K562 (cell line): ENCODE results near the gene SYNE1. TPM values are rescaled to one million over a fixed set of nuclear protein-coding genes. Genes with fewer than 3 reads are reported as not detected.

ENCODE experiments used
- ATAC-seq: fragments of 200-7000 bp; cut with Tn5 transposase; 3 replicates; pipeline ENCODE4 v1.9.1; 2020; ENCODE audit warnings: moderate library complexity
- BruUV-seq: library from RNA; stranded (reverse); fragments of 400-500 nt; replicated peaks from 2 replicates; lab custom pipeline; 2021; lab: Mats Ljungman, UMichigan
- CTCF ChIA-PET: fragments of 300-600 bp; formaldehyde crosslinking; extraction: SDS; loops from one replicate; lab custom pipeline; 2021; ENCODE audit warnings: low intra/inter-chr PET ratio; lab: Yijun Ruan, JAX
- POLR2A ChIA-PET: fragments of 300-600, 350-650 bp; sonication (Branson Sonifier 250); formaldehyde crosslinking; extraction: SDS; loops from one replicate; lab custom pipeline; 2021; ENCODE audit warnings: antibody characterized with exemption, inconsistent platforms; lab: Yijun Ruan, JAX
- DNase-seq, 4 experiments: peaks; one replicate each; pipeline versions ENCODE4 v3.0.0 to v3.0.0-alpha.2; 2011 to 2018; ENCODE audit warnings: low spot score in 3 of 4, mixed read lengths in 3 of 4; ENCODE audit errors: extremely low read depth in 1 of 4
- FAIRE-seq: peaks from 2 replicates; lab custom pipeline; 2011; peaks lifted over from hg19 to GRCh38; lab: Jason Lieb, UNC
- H2AFZ ChIP-seq: 2 replicates; pipeline ENCODE4 v1.6.0; 2011; ENCODE audit warnings: low read depth, low read length, control low read depth, inconsistent platforms
- H3K27ac ChIP-seq: fragments of 200-600 bp; 3 replicates; pipeline ENCODE4 v1.8.0; 2011; ENCODE audit warnings: low read depth, mild to moderate bottlenecking, control low read depth, inconsistent platforms, low read length, moderate library complexity, mixed read lengths; ENCODE audit errors: extremely low read depth
- H3K27me3 ChIP-seq, 2 experiments: fragments of 300-600 bp in 1 of 2; 2 replicates in 1 of 2; 3 replicates in 1 of 2; pipeline versions ENCODE4 v1.6.0 to v1.8.0; 2011; ENCODE audit warnings: inconsistent platforms in 2 of 2, low read length in 2 of 2, mild to moderate bottlenecking in 1 of 2, mixed read lengths in 1 of 2, moderate library complexity in 1 of 2; ENCODE audit not compliant: control insufficient read depth in 2 of 2, insufficient read depth in 2 of 2
- H3K36me3 ChIP-seq: fragments of 300-600 bp; 3 replicates; pipeline ENCODE4 v1.8.0; 2011; ENCODE audit warnings: mild to moderate bottlenecking, low read length, inconsistent platforms; ENCODE audit not compliant: control insufficient read depth, insufficient read depth
- H3K4me1 ChIP-seq, 2 experiments: fragments of 200-600 bp in 1 of 2; replicated peaks in 1 of 2; 2 replicates in 1 of 2; 3 replicates in 1 of 2; pipeline versions ENCODE4 v1.5.1 to v1.8.0; 2011; ENCODE audit warnings: inconsistent platforms in 2 of 2, low read length in 2 of 2, mild to moderate bottlenecking in 1 of 2, mixed read lengths in 1 of 2, moderate library complexity in 1 of 2; ENCODE audit not compliant: control insufficient read depth in 2 of 2, insufficient read depth in 2 of 2
- H3K4me2 ChIP-seq: 2 replicates; pipeline ENCODE4 v1.6.1; 2011; ENCODE audit warnings: low read length, control low read depth, inconsistent platforms, mixed read lengths; ENCODE audit not compliant: insufficient read depth
- H3K4me3 ChIP-seq: fragments of 200-600 bp; sonication (generic), shearing (Covaris generic); 2 replicates; pipeline ENCODE4 v1.5.1; 2016; ENCODE audit warnings: control low read depth, inconsistent platforms
- H3K79me2 ChIP-seq: fragments of 200-600 bp; 3 replicates; pipeline ENCODE4 v1.8.0; 2011; ENCODE audit warnings: low read length, inconsistent platforms; ENCODE audit not compliant: control insufficient read depth, insufficient read depth
- H3K9ac ChIP-seq, 2 experiments: 2 replicates each; pipeline versions ENCODE4 v1.6.0 to v1.6.1; 2011; ENCODE audit warnings: low read depth in 2 of 2, low read length in 2 of 2, control low read depth in 1 of 2, inconsistent platforms in 1 of 2, mild to moderate bottlenecking in 1 of 2, mixed read lengths in 1 of 2; ENCODE audit not compliant: insufficient read depth in 1 of 2
- H3K9me1 ChIP-seq: one replicate; pipeline ENCODE4 v1.6.0; 2011; ENCODE audit warnings: inconsistent platforms, mild to moderate bottlenecking, low read length, moderate library complexity; ENCODE audit not compliant: control insufficient read depth, insufficient read depth
- H3K9me3 ChIP-seq: replicated peaks from 2 replicates; pipeline ENCODE4 v1.5.1; 2011; ENCODE audit warnings: low read depth, low read length, inconsistent platforms; ENCODE audit not compliant: control insufficient read depth, insufficient read depth
- H4K20me1 ChIP-seq: replicated peaks from 2 replicates; pipeline ENCODE4 v1.6.1; 2011; ENCODE audit warnings: low read length, inconsistent platforms, mixed read lengths; ENCODE audit not compliant: control insufficient read depth, insufficient read depth
- ATF3 ChIP-seq, 2 experiments: fragments of 450-650 bp in 1 of 2; sonication (generic) in 1 of 2; formaldehyde crosslinking in 1 of 2; IDR thresholded peaks in 1 of 2; conservative IDR thresholded peaks in 1 of 2; 2 replicates each; pipeline versions ENCODE4 v1.6.1 to v1.8.1; 2016 to 2023; ENCODE audit warnings: mild to moderate bottlenecking in 2 of 2, moderate library complexity in 2 of 2, inconsistent platforms in 1 of 2, missing genetic modification reagents in 1 of 2
- CEBPG ChIP-seq, 3 experiments: fragments of 200-800 bp in 1 of 3; sonication (Bioruptor generic) in 1 of 3; sonication (generic) in 1 of 3; formaldehyde crosslinking in 1 of 3; IDR thresholded peaks in 2 of 3; conservative IDR thresholded peaks in 1 of 3; 2 replicates each; pipeline versions ENCODE4 v1.6.1 to v1.8.0; 2016 to 2022; ENCODE audit warnings: missing compliant biosample characterization in 2 of 3, missing genetic modification characterization in 2 of 3, mild to moderate bottlenecking in 1 of 3, missing genetic modification reagents in 1 of 3
- FOXP4 ChIP-seq: sonication (generic); formaldehyde crosslinking; IDR thresholded peaks from 2 replicates; pipeline ENCODE4 v1.8.0; 2022; ENCODE audit warnings: mild to moderate bottlenecking, missing genetic modification reagents, borderline replicate concordance
- GABPA ChIP-seq: fragments of 200-800 bp; sonication (Bioruptor generic); conservative IDR thresholded peaks from 2 replicates; pipeline ENCODE4 v1.6.1; 2016; ENCODE audit warnings: low read depth, missing genetic modification characterization, missing compliant biosample characterization
- HNRNPLL ChIP-seq: fragments of 200-400 bp; formaldehyde crosslinking; IDR thresholded peaks from 2 replicates; pipeline ENCODE4 v1.6.1; 2017; ENCODE audit warnings: low read length, low read depth, mild to moderate bottlenecking; ENCODE audit not compliant: poor library complexity, severe bottlenecking
- ILF3 ChIP-seq: fragments of 450-650 bp; IDR thresholded peaks from 2 replicates; pipeline ENCODE4 v1.6.1; 2018; ENCODE audit warnings: antibody characterized with exemption, mild to moderate bottlenecking, moderate library complexity, borderline replicate concordance
- MBD2 ChIP-seq: sonication (generic); IDR thresholded peaks from 2 replicates; pipeline ENCODE4 v1.6.1; 2016; ENCODE audit warnings: low read depth, borderline replicate concordance
- MITF ChIP-seq: IDR thresholded peaks from 2 replicates; pipeline ENCODE4 v1.6.1; 2014; ENCODE audit warnings: antibody characterized with exemption
- MXD1 ChIP-seq: fragments of 250-450 bp; sonication (Bioruptor Pico); IDR thresholded peaks from 2 replicates; pipeline ENCODE4 v1.8.0; 2021; ENCODE audit warnings: borderline replicate concordance, mild to moderate bottlenecking, moderate library complexity; ENCODE audit not compliant: poor library complexity, severe bottlenecking
- MYBL2 ChIP-seq, 2 experiments: fragments of 450-650 bp in 1 of 2; sonication (generic) in 1 of 2; formaldehyde crosslinking in 1 of 2; IDR thresholded peaks; 2 replicates each; pipeline versions ENCODE4 v1.6.1 to v1.8.1; 2017 to 2022; ENCODE audit warnings: borderline replicate concordance in 1 of 2, inconsistent platforms in 1 of 2, low read depth in 1 of 2, mild to moderate bottlenecking in 1 of 2, missing genetic modification reagents in 1 of 2, moderate library complexity in 1 of 2
- NFXL1 ChIP-seq: fragments of 450-650 bp; formaldehyde crosslinking; IDR thresholded peaks from 2 replicates; pipeline ENCODE4 v1.4.0; 2021; ENCODE audit warnings: mild to moderate bottlenecking
- PURB ChIP-seq: sonication (generic); formaldehyde crosslinking; IDR thresholded peaks from 2 replicates; pipeline ENCODE4 v1.9.0; 2021; ENCODE audit warnings: low read depth, mild to moderate bottlenecking, missing genetic modification reagents
- RAD51 ChIP-seq: fragments of 450-650 bp; IDR thresholded peaks from 2 replicates; pipeline ENCODE4 v1.7.1; 2016; ENCODE audit warnings: low read depth, mild to moderate bottlenecking, borderline replicate concordance
- TGIF2 ChIP-seq: sonication (generic); formaldehyde crosslinking; IDR thresholded peaks from 2 replicates; pipeline ENCODE4 v1.8.1; 2022; ENCODE audit warnings: mild to moderate bottlenecking, missing genetic modification reagents, moderate library complexity
- WGBS: fragments of 100-300 bp; shearing (Covaris generic); methylation state at CpG from one replicate; pipeline ENCODE4 v1.1.6; 2016; ENCODE audit warnings: low coverage, mixed read lengths; ENCODE audit not compliant: insufficient coverage; ENCODE audit errors: missing lambda C conversion rate; 5-methylcytosine and 5-hydroxymethylcytosine counted together
- in situ Hi-C: fragments of 300-500 bp; cut with MboI; formaldehyde crosslinking; loops from 4 replicates; pipeline ENCODE4 v1.15.0; 2018; ENCODE audit warnings: inconsistent platforms, mixed read lengths
- intact Hi-C: fragments of 100-400 bp; cut with micrococcal nuclease; formaldehyde crosslinking; loops from 2 replicates; pipeline ENCODE4 v1.14.2; 2022
- polyA plus RNA-seq, 8 experiments: library from polyadenylated mRNA; depleted of rRNA in 4 of 8; stranded (reverse) in 5 of 8; unstranded in 3 of 8; fragments of >200 nt; fragmentation: Nextera tagmentation in 2 of 8; fragmentation: Illumina TruSeq in 1 of 8; extraction: Ambion mirVana in 2 of 8; extraction: Trizol in 1 of 8; gene quantifications; 2 replicates each; pipeline versions ENCODE4 v1.2.1 to v1.2.3, GENCODE V29; 2011 to 2014; ENCODE audit warnings: inconsistent platforms in 1 of 8, missing spikeins in 1 of 8
- total RNA-seq, 7 experiments: library from RNA; depleted of rRNA in 6 of 7; stranded (reverse); fragments of >200 nt in 6 of 7; fragmentation: Illumina TruSeq in 2 of 7; extraction: Trizol in 2 of 7; gene quantifications; 2 replicates each; pipeline versions ENCODE4 v1.2.1 to v1.2.3, GENCODE V29; 2011 to 2021; ENCODE audit warnings: low replicate concordance in 1 of 7

Gene SYNE1
- total and polyA plus RNA-seq, 9 of the 15 experiments (the other 6 are each of a cell fraction or from before 2014, with no cell fraction given) = under 0.01 to 0.42 (median 0.08) TPM; not detected in 1

- CTCF ChIA-PET = interaction anchor here (0.6 kb wide), 1 partner anchor 15 kb away, joined by 3 read pairs; no protein-coding TSS in a partner anchor
- TF ChIP-seq MXD1 (CRISPR knock-in tag) (no peak), HNRNPLL (no peak), ILF3 (no peak), NFXL1 (CRISPR knock-in tag) (no peak), MYBL2 (IDR thresholded peaks at IDR 0.05; ENCODE audit: low read depth) (no peak), MYBL2 (CRISPR knock-in tag; IDR thresholded peaks at IDR 0.05; ENCODE audit: borderline replicate concordance) (no peak), MBD2 (no peak), ATF3 (IDR thresholded peaks at IDR 0.05) (no peak), ATF3 (CRISPR knock-in tag; conservative IDR thresholded peaks at IDR 0.05) (no peak), PURB (CRISPR knock-in tag) (no peak), RAD51 (no peak), GABPA (tag) (no peak), TGIF2 (CRISPR knock-in tag) (no peak), CEBPG (CRISPR knock-in tag; IDR thresholded peaks at IDR 0.05) (no peak), CEBPG (tag; conservative IDR thresholded peaks at IDR 0.05 in 1 of 2, IDR thresholded peaks at IDR 0.05 in 1 of 2) (no peak), FOXP4 (CRISPR knock-in tag) (no peak), MITF (no peak)
These were observed 501.3 kb downstream of the SYNE1 start for GRCh38 chr6:152135755-152136448.

More at GRCh38 chr6:152135755-152136448, 501.3 kb downstream of the SYNE1 start:
- in situ Hi-C loops (no loop called here), intact Hi-C loops (no loop called here)
- WGBS = 1% methylated on average over 8 of the region's 8 CpGs
- FAIRE-seq = no peak
- ATAC-seq = no peak
- no peak for DNase-seq
- Histone ChIP-seq H3K27me3 (peaks cover under 1 to 9% of the 10 kb centered on the region in 2 experiments; a peak in 4 of 5 replicates), H3K4me3 (no peak overlapping the region), H3K4me1 (no peaks in the 10 kb centered on the region), H2AFZ (no peak overlapping the region), H3K9ac (no peak overlapping the region), H4K20me1 (no peaks in the 10 kb centered on the region), H3K36me3 (no peaks in the 10 kb centered on the region), H3K9me3 (no peaks in the 10 kb centered on the region), H3K27ac (no peak overlapping the region), H3K4me2 (no peak overlapping the region), H3K79me2 (no peaks in the 10 kb centered on the region), H3K9me1 (no peaks in the 10 kb centered on the region)
- no TSS peak for BruUV-seq
- POLR2A ChIA-PET = interaction anchor here (0.6 kb wide), 1 partner anchor 177 kb away, joined by 3 read pairs; no protein-coding TSS in a partner anchor
